ENCODE data around the gene ZBED5.

- TF ChIP-seq CTCF (conservative IDR thresholded peaks at IDR 0.05; ENCODE audit: low read depth, low read length), result no peak
- no peak for TF ChIP-seq MAFK (IDR thresholded peaks at IDR 0.05; ENCODE audit: low read depth, low read length)
- no peak for TF ChIP-seq RAD21 (IDR thresholded peaks at IDR 0.05; ENCODE audit: low read length)
- no peak for TF ChIP-seq MXI1 (IDR thresholded peaks at IDR 0.05; ENCODE audit: borderline replicate concordance, low read depth, low read length)
- no peak for TF ChIP-seq POLR2A (IDR thresholded peaks at IDR 0.05; ENCODE audit: low read depth, low read length)
- no peak for TF ChIP-seq RCOR1 (IDR thresholded peaks at IDR 0.05; ENCODE audit: insufficient replicate concordance, low read length)
- no peak for TF ChIP-seq CHD1 (IDR thresholded peaks at IDR 0.05; ENCODE audit: low read depth, low read length)
Measured at GRCh38 chr11:10844356-10844755, 13.5 kb downstream of the ZBED5 start.
